Measurements from ENCODE around the gene CSPG5. TPM values are rescaled to one million over a fixed set of nuclear protein-coding genes. Genes with fewer than 3 reads are reported as not detected.

Gene CSPG5
- total RNA-seq, 2 donors from 2014 or later, result 0.14 to 0.92 TPM

DNA sequence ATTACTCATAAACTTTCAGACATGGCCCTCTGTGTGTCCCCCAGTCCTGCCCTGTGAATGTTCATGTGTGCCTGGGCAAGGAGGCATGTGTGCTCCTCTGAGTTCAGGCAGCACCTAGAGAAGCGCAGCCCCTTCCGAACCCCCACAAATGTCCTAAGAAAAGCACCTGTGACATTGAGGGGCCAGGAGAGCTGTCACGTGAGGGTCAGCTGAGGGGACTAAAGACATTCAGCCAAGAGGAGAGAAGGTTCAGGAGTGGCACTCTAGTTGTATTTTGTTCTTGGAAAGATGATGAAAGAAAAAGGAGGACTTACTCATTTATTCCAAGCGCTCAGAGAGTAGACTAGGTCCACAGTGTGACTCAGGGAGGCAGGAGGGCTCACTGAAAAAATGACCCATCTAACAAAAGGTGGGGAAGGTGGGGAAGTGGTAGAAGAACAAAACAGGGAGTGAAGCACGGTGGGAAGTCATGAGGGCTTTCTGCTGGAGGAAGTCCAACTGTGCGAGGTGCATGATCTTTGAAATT is 37.0 kb downstream of the CSPG5 start:
- TF ChIP-seq, protein P1, sequence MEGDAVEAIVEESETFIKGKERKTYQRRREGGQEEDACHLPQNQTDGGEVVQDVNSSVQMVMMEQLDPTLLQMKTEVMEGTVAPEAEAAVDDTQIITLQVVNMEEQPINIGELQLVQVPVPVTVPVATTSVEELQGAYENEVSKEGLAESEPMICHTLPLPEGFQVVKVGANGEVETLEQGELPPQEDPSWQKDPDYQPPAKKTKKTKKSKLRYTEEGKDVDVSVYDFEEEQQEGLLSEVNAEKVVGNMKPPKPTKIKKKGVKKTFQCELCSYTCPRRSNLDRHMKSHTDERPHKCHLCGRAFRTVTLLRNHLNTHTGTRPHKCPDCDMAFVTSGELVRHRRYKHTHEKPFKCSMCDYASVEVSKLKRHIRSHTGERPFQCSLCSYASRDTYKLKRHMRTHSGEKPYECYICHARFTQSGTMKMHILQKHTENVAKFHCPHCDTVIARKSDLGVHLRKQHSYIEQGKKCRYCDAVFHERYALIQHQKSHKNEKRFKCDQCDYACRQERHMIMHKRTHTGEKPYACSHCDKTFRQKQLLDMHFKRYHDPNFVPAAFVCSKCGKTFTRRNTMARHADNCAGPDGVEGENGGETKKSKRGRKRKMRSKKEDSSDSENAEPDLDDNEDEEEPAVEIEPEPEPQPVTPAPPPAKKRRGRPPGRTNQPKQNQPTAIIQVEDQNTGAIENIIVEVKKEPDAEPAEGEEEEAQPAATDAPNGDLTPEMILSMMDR (IDR thresholded peaks at IDR 0.05), result no peak
- no peak for ATAC-seq (ENCODE audit: insufficient number of reproducible peaks, low FRiP score, low read depth)
- Histone ChIP-seq H3K4me3 (no peak overlapping the region), H3K27me3 (replicated peaks; ENCODE audit: insufficient read depth) (no peaks in the 10 kb centered on the region), H3K9me3 (no peaks in the 10 kb centered on the region), H3K4me1 (ENCODE audit: control insufficient read depth in 1 of 2, low read depth in 2 of 2) (peaks cover 3 to 17% of the 10 kb centered on the region in 2 donors), H3K36me3 (no peaks in the 10 kb centered on the region), H3K27ac (no peak overlapping the region)
- DNase-seq (ENCODE audit: low spot score), result no peak

DNA sequence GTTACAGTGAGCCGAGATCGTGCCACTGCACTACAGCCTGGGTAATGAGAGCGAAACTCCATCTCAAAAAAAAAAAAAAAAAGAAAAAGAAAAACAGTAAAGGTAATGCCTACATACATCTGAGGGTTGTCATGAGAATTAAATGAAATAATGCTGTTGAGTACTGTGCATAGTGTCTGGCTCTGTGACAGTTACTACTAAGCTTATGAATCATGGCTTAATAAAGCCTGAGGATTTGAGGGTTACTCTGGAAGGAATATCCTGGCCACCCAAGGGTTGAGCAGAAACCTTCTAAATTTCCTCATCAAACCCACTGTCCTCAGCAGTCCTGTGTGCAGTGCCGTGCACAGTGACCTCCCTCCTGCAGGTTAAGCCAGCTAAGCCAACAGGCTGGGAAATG is 38.4 kb downstream of the CSPG5 start:
- H3K9me3 ChIP-seq, result no peaks in the 10 kb centered on the region
- no peak for ATAC-seq (ENCODE audit: insufficient number of reproducible peaks, low FRiP score, low read depth)
- H3K36me3 ChIP-seq, result no peaks in the 10 kb centered on the region
- H3K4me3 ChIP-seq, result no peak overlapping the region
- peaks cover 3 to 17% of the 10 kb centered on the region in 2 donors for H3K4me1 ChIP-seq (ENCODE audit: control insufficient read depth in 1 of 2, low read depth in 2 of 2)
- no peaks in the 10 kb centered on the region for H3K27me3 ChIP-seq (replicated peaks; ENCODE audit: insufficient read depth)
- H3K27ac ChIP-seq, result no peak overlapping the region
- DNase-seq (ENCODE audit: low spot score), result no peak
- TF ChIP-seq, protein P1 (IDR thresholded peaks at IDR 0.05), result no peak

DNA sequence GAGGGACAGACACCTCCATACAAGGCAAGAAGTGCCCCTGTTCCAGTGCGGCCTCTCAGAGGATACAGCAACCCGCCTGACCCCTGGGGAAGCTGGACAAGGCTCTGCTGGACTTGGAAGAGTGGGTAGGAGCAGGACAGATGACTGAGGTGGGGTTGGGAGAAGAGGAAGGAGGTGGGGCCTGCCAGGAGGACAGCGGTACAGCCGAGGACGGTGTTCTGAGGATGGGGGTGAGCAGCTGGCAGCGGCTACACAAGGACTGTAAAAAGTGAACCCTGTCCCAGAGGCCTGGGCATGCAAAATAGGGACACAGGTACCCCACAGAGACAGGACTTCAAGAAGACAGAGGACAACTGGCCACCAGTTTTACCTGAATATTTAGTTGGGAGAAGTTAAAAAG is 41.7 kb downstream of the CSPG5 start:
- TF ChIP-seq, protein P1 (IDR thresholded peaks at IDR 0.05), result no peak
- Histone ChIP-seq H3K27me3 (replicated peaks; ENCODE audit: insufficient read depth) (no peaks in the 10 kb centered on the region), H3K36me3 (no peaks in the 10 kb centered on the region), H3K9me3 (no peaks in the 10 kb centered on the region), H3K4me1 (ENCODE audit: control insufficient read depth in 1 of 2, low read depth in 2 of 2) (peaks cover 0 to 3% of the 10 kb centered on the region in 2 donors), H3K4me3 (no peak overlapping the region), H3K27ac (no peak overlapping the region)
- ATAC-seq (ENCODE audit: insufficient number of reproducible peaks, low FRiP score, low read depth) (no peak), DNase-seq (ENCODE audit: low spot score) (no peak)

DNA sequence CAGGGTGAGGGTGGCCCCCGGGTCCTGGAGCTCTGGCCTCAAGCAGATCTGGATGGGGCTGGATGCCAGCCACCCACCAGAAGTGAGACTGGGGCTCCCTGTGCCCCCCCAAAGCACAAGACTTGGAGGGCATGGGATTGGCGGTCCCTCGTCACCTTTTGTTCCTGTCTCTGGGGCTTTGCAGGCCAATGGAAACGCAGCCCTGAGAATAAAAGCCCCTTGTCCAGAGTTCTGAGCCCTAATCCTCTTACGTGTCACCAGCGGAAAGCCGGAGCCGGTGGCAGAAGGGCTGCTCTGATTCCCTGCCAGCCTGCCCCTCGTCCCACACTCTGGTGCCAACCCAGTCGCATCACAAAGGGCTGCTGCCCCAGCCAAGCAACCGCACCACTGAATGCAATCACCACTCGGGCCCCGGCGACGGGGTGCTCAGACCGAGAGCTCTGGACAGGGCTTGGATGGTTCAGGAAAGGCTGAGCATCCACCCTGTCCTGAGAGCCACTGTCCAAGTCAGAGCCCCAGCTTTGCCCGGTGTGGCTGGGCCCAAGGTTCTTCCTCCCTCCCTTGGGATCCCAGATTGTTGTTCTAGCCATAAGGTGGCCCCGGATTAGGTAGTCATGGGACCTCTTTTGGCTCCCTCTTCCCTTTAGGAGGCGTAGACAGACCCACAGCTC is 42.3 kb downstream of the CSPG5 start:
- ATAC-seq (ENCODE audit: insufficient number of reproducible peaks, low FRiP score, low read depth) (no peak), DNase-seq (ENCODE audit: low spot score) (no peak)
- Histone ChIP-seq H3K9me3 (no peaks in the 10 kb centered on the region), H3K27ac (no peak overlapping the region), H3K36me3 (no peaks in the 10 kb centered on the region), H3K4me3 (no peak overlapping the region), H3K4me1 (ENCODE audit: control insufficient read depth in 1 of 2, low read depth in 2 of 2) (no peaks in the 10 kb centered on the region), H3K27me3 (replicated peaks; ENCODE audit: insufficient read depth) (no peaks in the 10 kb centered on the region)
- TF ChIP-seq, protein P1 (IDR thresholded peaks at IDR 0.05), result no peak

DNA sequence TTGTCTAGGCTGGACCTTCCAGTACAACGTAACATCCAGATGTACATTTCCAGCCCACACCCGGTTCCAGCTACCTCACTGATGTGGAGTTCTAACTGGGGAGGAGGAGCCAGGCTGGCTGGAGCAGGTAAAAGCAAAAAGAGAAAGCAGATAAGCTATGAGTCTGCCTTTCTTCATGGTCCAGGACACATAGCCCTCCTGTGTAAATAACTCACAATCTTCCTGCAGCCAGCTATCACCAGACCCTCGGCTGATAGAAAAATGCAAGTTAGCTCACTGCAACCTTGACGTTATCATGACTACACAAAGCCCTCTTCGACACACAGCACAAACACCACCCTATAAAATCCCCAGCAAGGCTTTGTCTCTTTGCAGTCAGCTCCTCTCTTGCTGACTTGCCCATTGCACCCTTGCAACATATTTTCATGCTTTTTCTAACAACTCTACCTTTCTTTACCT is 44.6 kb downstream of the CSPG5 start:
- Histone ChIP-seq H3K9me3 (no peaks in the 10 kb centered on the region), H3K4me3 (no peak overlapping the region), H3K27me3 (replicated peaks; ENCODE audit: insufficient read depth) (no peaks in the 10 kb centered on the region), H3K27ac (no peak overlapping the region), H3K36me3 (no peaks in the 10 kb centered on the region), H3K4me1 (ENCODE audit: control insufficient read depth in 1 of 2, low read depth in 2 of 2) (no peaks in the 10 kb centered on the region)
- TF ChIP-seq, protein P1 (IDR thresholded peaks at IDR 0.05), result no peak
- no peak for ATAC-seq (ENCODE audit: insufficient number of reproducible peaks, low FRiP score, low read depth)
- DNase-seq (ENCODE audit: low spot score), result no peak
